Neural cell (in vitro differentiated cells): Measurements from ENCODE around the gene AQP12A. TPM values are rescaled to one million over a fixed set of nuclear protein-coding genes. Genes with fewer than 3 reads are reported as not detected.

Source experiments
- H2AFZ ChIP-seq: fragments of 200-600, 300-800 bp; sonication (generic), shearing (Covaris generic); 2 replicates; pipeline ENCODE4 v1.6.0; 2014; ENCODE audit warnings: low read depth, mild to moderate bottlenecking, antibody characterized with exemption, low read length, moderate library complexity
- H3F3A ChIP-seq: fragments of 200-600 bp; shearing (Covaris generic); 2 replicates; pipeline ENCODE4 v1.6.1; 2016; ENCODE audit warnings: mild to moderate bottlenecking, moderate library complexity, mixed read lengths, antibody characterized with exemption, low read length; ENCODE audit not compliant: insufficient read depth, poor library complexity, severe bottlenecking
- H3K27ac ChIP-seq: fragments of 200-600, 300-800 bp; sonication (generic), shearing (Covaris generic); 2 replicates; pipeline ENCODE4 v1.5.1; 2014; ENCODE audit warnings: mild to moderate bottlenecking, low read length, moderate library complexity
- H3K27me3 ChIP-seq: fragments of 300-800, 200-600 bp; sonication (generic), shearing (Covaris generic); 2 replicates; pipeline ENCODE4 v1.6.0; 2014; ENCODE audit warnings: mild to moderate bottlenecking, low read depth, low read length, moderate library complexity; ENCODE audit not compliant: insufficient read depth
- H3K36me3 ChIP-seq: fragments of 300-800, 200-600 bp; sonication (generic), shearing (Covaris generic); 2 replicates; pipeline ENCODE4 v1.5.1; 2014; ENCODE audit warnings: mild to moderate bottlenecking, antibody characterized with exemption, low read length, moderate library complexity; ENCODE audit not compliant: insufficient read depth
- H3K4me2 ChIP-seq: fragments of 300-800, 200-600 bp; sonication (generic), shearing (Covaris generic); 2 replicates; pipeline ENCODE4 v1.6.0; 2014; ENCODE audit warnings: mild to moderate bottlenecking, low read length
- H3K4me3 ChIP-seq: fragments of 300-800, 200-600 bp; sonication (generic), shearing (Covaris generic); 2 replicates; pipeline ENCODE4 v1.5.1; 2014; ENCODE audit warnings: mild to moderate bottlenecking, low read length, moderate library complexity
- H3K79me2 ChIP-seq: fragments of 200-600 bp; shearing (Covaris generic); replicated peaks from 2 replicates; pipeline ENCODE4 v1.6.0; 2014; ENCODE audit warnings: mild to moderate bottlenecking, low read length, moderate library complexity; ENCODE audit not compliant: insufficient read depth
- H3K9ac ChIP-seq: fragments of 300-800, 200-600 bp; sonication (generic), shearing (Covaris generic); 2 replicates; pipeline ENCODE4 v1.6.1; 2016; ENCODE audit warnings: mild to moderate bottlenecking, low read length, mixed read lengths
- H3K9me2 ChIP-seq: fragments of 200-600 bp; shearing (Covaris generic); 2 replicates; pipeline ENCODE4 v1.6.1; 2016; ENCODE audit warnings: mild to moderate bottlenecking, low read length, mixed read lengths; ENCODE audit not compliant: insufficient read depth
- H3K9me3 ChIP-seq: fragments of 200-600, 300-800 bp; sonication (generic), shearing (Covaris generic); 2 replicates; pipeline ENCODE4 v1.6.1; 2016; ENCODE audit warnings: mild to moderate bottlenecking, mixed run types, low read length, moderate library complexity, mixed read lengths
- H4K20me1 ChIP-seq: fragments of 200-600 bp; shearing (Covaris generic); 2 replicates; pipeline ENCODE4 v1.6.1; 2016; ENCODE audit warnings: mild to moderate bottlenecking, mixed run types; ENCODE audit not compliant: insufficient read depth
- EP300 ChIP-seq: fragments of 450-650 bp; conservative IDR thresholded peaks from 2 replicates; pipeline ENCODE4 v1.6.1; 2014; ENCODE audit warnings: antibody characterized with exemption, mild to moderate bottlenecking, moderate library complexity; ENCODE audit not compliant: poor library complexity, severe bottlenecking
- EZH2 ChIP-seq: fragments of 200-600, 300-800 bp; shearing (Covaris generic), sonication (generic); IDR thresholded peaks from 2 replicates; pipeline ENCODE4 v1.6.1; 2014; ENCODE audit warnings: antibody characterized with exemption, low read length, borderline replicate concordance, mild to moderate bottlenecking; ENCODE audit not compliant: insufficient read depth, poor library complexity, severe bottlenecking
- MXI1 ChIP-seq: fragments of 450-650 bp; conservative IDR thresholded peaks from 2 replicates; pipeline ENCODE4 v1.6.1; 2014; ENCODE audit warnings: antibody characterized with exemption, mild to moderate bottlenecking; ENCODE audit not compliant: poor library complexity, severe bottlenecking
- POLR2AphosphoS5 ChIP-seq: IDR thresholded peaks from 2 replicates; pipeline ENCODE4 v1.6.1; 2012
- RAD21 ChIP-seq: fragments of 450-650 bp; conservative IDR thresholded peaks from 2 replicates; pipeline ENCODE4 v1.6.1; 2014; ENCODE audit warnings: antibody characterized with exemption, mild to moderate bottlenecking, moderate library complexity
- SMC3 ChIP-seq: fragments of 450-650 bp; conservative IDR thresholded peaks from 2 replicates; pipeline ENCODE4 v1.6.1; 2014; ENCODE audit warnings: antibody characterized with exemption, mild to moderate bottlenecking, moderate library complexity; ENCODE audit not compliant: poor library complexity
- TAF1 ChIP-seq: IDR thresholded peaks from 2 replicates; pipeline ENCODE4 v1.6.1; 2012; ENCODE audit warnings: low read depth
- polyA plus RNA-seq: library from polyadenylated mRNA; depleted of rRNA; stranded (reverse); fragments of >200 nt; gene quantifications from 2 replicates; pipeline ENCODE4 v1.2.3, GENCODE V29; 2014
- TF ChIP-seq, protein P1 (sequence below): fragments of 450-650 bp; IDR thresholded peaks from 2 replicates; pipeline ENCODE4 v1.5.1; 2014; ENCODE audit warnings: antibody characterized with exemption, mild to moderate bottlenecking, moderate library complexity; ENCODE audit not compliant: poor library complexity, severe bottlenecking
- TF ChIP-seq, protein P2 (sequence below): IDR thresholded peaks from 2 replicates; pipeline ENCODE4 v1.6.1; 2012; ENCODE audit warnings: borderline replicate concordance

The AQP12A gene
- polyA plus RNA-seq, 1 donor from 2014 or later = not detected

DNA sequence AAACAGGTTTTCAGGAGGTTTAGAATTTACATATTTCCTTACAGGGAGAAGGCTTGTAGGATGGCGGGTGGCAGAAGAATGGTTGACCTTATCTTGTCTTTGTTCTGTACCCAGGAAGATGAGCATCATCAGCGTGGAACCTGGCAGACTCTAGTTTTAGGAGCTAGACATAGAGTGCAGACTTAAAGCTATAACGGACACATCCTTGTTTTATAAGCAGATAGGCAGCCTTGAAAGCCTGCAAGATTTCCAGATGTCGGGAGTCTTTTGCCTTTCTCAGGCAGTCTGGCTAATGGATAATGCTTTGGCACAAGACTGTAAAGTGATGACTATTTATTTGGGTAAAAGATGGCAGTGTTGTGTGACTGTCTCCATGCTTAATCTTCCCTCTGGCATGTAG lies 20.7 kb upstream of the AQP12A start:
- Histone ChIP-seq H3K4me3 (no peak overlapping the region), H3K27me3 (no peaks in the 10 kb centered on the region), H3K9me2 (no peaks in the 10 kb centered on the region), H3K36me3 (no peaks in the 10 kb centered on the region), H3K9ac (no peak overlapping the region), H2AFZ (no peak overlapping the region), H3K27ac (no peak overlapping the region), H4K20me1 (no peaks in the 10 kb centered on the region), H3K4me2 (no peak overlapping the region), H3F3A (no peaks in the 10 kb centered on the region), H3K9me3 (no peaks in the 10 kb centered on the region), H3K79me2 (no peaks in the 10 kb centered on the region)
- TF ChIP-seq, protein P1, sequence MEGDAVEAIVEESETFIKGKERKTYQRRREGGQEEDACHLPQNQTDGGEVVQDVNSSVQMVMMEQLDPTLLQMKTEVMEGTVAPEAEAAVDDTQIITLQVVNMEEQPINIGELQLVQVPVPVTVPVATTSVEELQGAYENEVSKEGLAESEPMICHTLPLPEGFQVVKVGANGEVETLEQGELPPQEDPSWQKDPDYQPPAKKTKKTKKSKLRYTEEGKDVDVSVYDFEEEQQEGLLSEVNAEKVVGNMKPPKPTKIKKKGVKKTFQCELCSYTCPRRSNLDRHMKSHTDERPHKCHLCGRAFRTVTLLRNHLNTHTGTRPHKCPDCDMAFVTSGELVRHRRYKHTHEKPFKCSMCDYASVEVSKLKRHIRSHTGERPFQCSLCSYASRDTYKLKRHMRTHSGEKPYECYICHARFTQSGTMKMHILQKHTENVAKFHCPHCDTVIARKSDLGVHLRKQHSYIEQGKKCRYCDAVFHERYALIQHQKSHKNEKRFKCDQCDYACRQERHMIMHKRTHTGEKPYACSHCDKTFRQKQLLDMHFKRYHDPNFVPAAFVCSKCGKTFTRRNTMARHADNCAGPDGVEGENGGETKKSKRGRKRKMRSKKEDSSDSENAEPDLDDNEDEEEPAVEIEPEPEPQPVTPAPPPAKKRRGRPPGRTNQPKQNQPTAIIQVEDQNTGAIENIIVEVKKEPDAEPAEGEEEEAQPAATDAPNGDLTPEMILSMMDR = no peak
- TF ChIP-seq EZH2 (no peak), EP300 (no peak), TAF1 (no peak), MXI1 (no peak), SMC3 (no peak), RAD21 (no peak), POLR2AphosphoS5 (no peak)
- TF ChIP-seq, protein P2, sequence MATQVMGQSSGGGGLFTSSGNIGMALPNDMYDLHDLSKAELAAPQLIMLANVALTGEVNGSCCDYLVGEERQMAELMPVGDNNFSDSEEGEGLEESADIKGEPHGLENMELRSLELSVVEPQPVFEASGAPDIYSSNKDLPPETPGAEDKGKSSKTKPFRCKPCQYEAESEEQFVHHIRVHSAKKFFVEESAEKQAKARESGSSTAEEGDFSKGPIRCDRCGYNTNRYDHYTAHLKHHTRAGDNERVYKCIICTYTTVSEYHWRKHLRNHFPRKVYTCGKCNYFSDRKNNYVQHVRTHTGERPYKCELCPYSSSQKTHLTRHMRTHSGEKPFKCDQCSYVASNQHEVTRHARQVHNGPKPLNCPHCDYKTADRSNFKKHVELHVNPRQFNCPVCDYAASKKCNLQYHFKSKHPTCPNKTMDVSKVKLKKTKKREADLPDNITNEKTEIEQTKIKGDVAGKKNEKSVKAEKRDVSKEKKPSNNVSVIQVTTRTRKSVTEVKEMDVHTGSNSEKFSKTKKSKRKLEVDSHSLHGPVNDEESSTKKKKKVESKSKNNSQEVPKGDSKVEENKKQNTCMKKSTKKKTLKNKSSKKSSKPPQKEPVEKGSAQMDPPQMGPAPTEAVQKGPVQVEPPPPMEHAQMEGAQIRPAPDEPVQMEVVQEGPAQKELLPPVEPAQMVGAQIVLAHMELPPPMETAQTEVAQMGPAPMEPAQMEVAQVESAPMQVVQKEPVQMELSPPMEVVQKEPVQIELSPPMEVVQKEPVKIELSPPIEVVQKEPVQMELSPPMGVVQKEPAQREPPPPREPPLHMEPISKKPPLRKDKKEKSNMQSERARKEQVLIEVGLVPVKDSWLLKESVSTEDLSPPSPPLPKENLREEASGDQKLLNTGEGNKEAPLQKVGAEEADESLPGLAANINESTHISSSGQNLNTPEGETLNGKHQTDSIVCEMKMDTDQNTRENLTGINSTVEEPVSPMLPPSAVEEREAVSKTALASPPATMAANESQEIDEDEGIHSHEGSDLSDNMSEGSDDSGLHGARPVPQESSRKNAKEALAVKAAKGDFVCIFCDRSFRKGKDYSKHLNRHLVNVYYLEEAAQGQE = no peak

DNA sequence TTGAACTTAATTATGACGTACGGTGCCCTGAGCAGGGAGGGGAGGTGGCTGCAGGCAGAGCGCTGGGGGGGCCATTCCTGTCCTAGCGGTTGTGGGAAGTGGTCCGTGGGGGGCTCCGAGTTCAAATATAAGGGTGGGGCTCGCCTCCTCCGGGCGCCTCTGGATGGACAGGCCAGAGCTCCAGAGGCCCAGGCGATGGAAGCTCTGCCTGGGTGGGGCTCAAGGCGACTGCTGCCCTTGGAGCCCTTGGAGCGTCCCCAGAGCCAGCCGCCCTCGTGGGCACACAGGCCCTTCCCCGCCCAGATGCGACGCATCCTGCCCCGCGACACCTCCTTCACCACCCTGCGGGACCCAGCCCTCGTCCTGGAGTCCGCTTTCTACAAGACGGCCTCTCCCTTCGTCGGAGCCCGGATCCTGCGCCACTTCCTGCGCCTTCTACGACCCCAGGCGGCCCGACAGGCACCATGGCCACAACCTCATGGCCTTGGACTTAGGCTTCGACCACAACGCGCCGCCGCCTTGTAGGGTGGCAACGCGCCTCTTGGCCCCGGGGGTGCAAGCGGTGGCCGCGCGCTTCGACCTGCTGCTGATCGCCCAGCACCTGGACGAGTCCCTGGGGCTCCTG lies 19.5 kb upstream of the AQP12A start:
- TF ChIP-seq, protein P1 = no peak
- no peak for TF ChIP-seq SMC3
- TF ChIP-seq, protein P2 = no peak
- H4K20me1 ChIP-seq = no peaks in the 10 kb centered on the region
- no peak overlapping the region for H3K9ac ChIP-seq
- no peak overlapping the region for H3K27ac ChIP-seq
- no peak overlapping the region for H3K4me3 ChIP-seq
- no peaks in the 10 kb centered on the region for H3K79me2 ChIP-seq
- H3K9me3 ChIP-seq = no peaks in the 10 kb centered on the region
- H3K27me3 ChIP-seq = no peaks in the 10 kb centered on the region
- H3K4me2 ChIP-seq = no peak overlapping the region
- H3K9me2 ChIP-seq = no peaks in the 10 kb centered on the region
- H2AFZ ChIP-seq = no peak overlapping the region
- H3F3A ChIP-seq = no peaks in the 10 kb centered on the region
- no peaks in the 10 kb centered on the region for H3K36me3 ChIP-seq
